Smooth muscle cell (in vitro differentiated cells): ENCODE results near the gene PLXND1. TPM values are rescaled to one million over a fixed set of nuclear protein-coding genes. Genes with fewer than 3 reads are reported as not detected.

Source experiments
- DNase-seq: peaks from one replicate; lab custom pipeline; 2025; ENCODE audit not compliant: unreplicated experiment; lab: John Stamatoyannopoulos, UW
- H2AFZ ChIP-seq: fragments of 200-600 bp; sonication (generic); 2 replicates; pipeline ENCODE4 v1.6.0; 2016; ENCODE audit warnings: antibody characterized with exemption, low read depth, mild to moderate bottlenecking
- H3F3A ChIP-seq: fragments of 200-600 bp; sonication (generic); 2 replicates; pipeline ENCODE4 v1.6.0; 2017; ENCODE audit warnings: antibody characterized with exemption, low read depth
- H3K27ac ChIP-seq: fragments of 200-600 bp; sonication (generic); 2 replicates; pipeline ENCODE4 v1.5.1; 2016; ENCODE audit warnings: low read depth, mild to moderate bottlenecking
- H3K27me3 ChIP-seq: fragments of 200-600 bp; sonication (generic); 2 replicates; pipeline ENCODE4 v1.6.1; 2016; ENCODE audit warnings: low read depth, mild to moderate bottlenecking
- H3K36me3 ChIP-seq: fragments of 200-600 bp; sonication (generic); 2 replicates; pipeline ENCODE4 v1.5.1; 2016; ENCODE audit warnings: low read depth
- H3K4me1 ChIP-seq: fragments of 200-600 bp; sonication (generic); 2 replicates; pipeline ENCODE4 v1.5.1; 2016; ENCODE audit warnings: low read depth
- H3K4me2 ChIP-seq: fragments of 200-600 bp; sonication (generic); 2 replicates; pipeline ENCODE4 v1.6.0; 2016; ENCODE audit warnings: mild to moderate bottlenecking
- H3K4me3 ChIP-seq: fragments of 200-600 bp; sonication (generic); 2 replicates; pipeline ENCODE4 v1.5.1; 2016; ENCODE audit warnings: mild to moderate bottlenecking
- H3K79me2 ChIP-seq: fragments of 200-600 bp; sonication (generic); 2 replicates; pipeline ENCODE4 v1.6.0; 2016; ENCODE audit warnings: low read depth, mild to moderate bottlenecking
- H3K9ac ChIP-seq: fragments of 200-600 bp; sonication (generic); 2 replicates; pipeline ENCODE4 v1.6.0; 2016; ENCODE audit warnings: low read depth
- H3K9me3 ChIP-seq: fragments of 200-600 bp; sonication (generic); replicated peaks from 2 replicates; pipeline ENCODE4 v1.5.1; 2016; ENCODE audit warnings: low read depth
- H4K20me1 ChIP-seq: fragments of 200-600 bp; sonication (generic); 2 replicates; pipeline ENCODE4 v1.6.0; 2016; ENCODE audit warnings: low read depth
- WGBS: methylation state at CpG from one replicate; pipeline ENCODE4 v1.1.7; 2016; ENCODE audit warnings: low lambda C conversion rate; 5-methylcytosine and 5-hydroxymethylcytosine counted together
- polyA plus RNA-seq: library from polyadenylated mRNA; unstranded; fragments of >200 nt; fragmentation: Nextera tagmentation; extraction: Ambion mirVana; gene quantifications from 2 replicates; pipeline ENCODE4 v1.2.1, GENCODE V29; 2016
- total RNA-seq: library from RNA; depleted of rRNA; stranded (reverse); fragments of >200 nt; gene quantifications from 2 replicates; pipeline ENCODE4 v1.2.3, GENCODE V29; 2014
- TF ChIP-seq, protein P1 (sequence below): fragments of 200-600 bp; sonication (generic); IDR thresholded peaks from 2 replicates; pipeline ENCODE4 v1.5.1; 2017; ENCODE audit warnings: borderline replicate concordance, mild to moderate bottlenecking, antibody characterized with exemption; ENCODE audit not compliant: insufficient read depth, poor library complexity, severe bottlenecking

PLXND1 gene
- total and polyA plus RNA-seq, 2 experiments from 2014 or later: 75.8 to 94.3 TPM

DNA sequence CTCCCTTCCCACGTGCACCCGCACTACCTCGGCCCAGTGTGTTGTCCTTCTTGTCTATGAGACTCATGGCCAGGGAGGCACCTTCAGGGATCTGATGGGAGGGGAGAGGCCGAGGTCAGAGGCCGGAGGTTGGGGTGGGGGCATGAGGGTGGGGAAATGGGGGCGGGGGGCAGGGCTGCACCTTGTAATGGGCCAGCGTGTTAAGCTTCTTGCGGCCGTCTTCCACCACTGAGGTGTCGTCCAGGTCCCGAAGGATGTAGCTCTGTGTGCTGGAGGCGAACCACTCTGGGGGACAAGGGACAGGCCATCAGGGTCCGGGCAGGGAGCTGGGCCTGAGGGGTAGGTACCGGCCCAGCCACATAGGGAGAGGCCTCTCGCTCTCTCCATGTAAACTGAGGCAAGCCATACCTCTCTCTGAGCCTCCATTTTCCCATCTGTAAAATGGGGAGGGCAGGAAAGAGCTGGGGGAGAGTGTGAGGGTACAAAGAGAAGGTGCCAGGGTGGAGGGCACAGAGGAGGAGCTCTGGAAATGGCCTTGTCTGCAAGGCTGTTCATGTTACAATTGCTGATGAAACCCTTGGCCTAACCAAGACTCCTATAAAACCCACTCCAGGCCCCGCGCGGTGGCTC is 44.7 kb downstream of the PLXND1 start:
- Histone ChIP-seq H3K27ac (peak overlapping the region; percentile 81), H3K4me3 (no peak overlapping the region), H3K36me3 (no peaks in the 10 kb centered on the region), H4K20me1 (no peaks in the 10 kb centered on the region), H3F3A (peaks cover 7% of the 10 kb centered on the region), H3K9ac (no peak overlapping the region), H3K27me3 (no peaks in the 10 kb centered on the region), H3K9me3 (no peaks in the 10 kb centered on the region), H3K4me2 (peak overlapping the region; percentile 74), H3K4me1 (peaks cover 28% of the 10 kb centered on the region), H2AFZ (no peak overlapping the region), H3K79me2 (no peaks in the 10 kb centered on the region)
- 94% methylated on average over 15 of the region's 18 CpGs for WGBS
- TF ChIP-seq, protein P1, sequence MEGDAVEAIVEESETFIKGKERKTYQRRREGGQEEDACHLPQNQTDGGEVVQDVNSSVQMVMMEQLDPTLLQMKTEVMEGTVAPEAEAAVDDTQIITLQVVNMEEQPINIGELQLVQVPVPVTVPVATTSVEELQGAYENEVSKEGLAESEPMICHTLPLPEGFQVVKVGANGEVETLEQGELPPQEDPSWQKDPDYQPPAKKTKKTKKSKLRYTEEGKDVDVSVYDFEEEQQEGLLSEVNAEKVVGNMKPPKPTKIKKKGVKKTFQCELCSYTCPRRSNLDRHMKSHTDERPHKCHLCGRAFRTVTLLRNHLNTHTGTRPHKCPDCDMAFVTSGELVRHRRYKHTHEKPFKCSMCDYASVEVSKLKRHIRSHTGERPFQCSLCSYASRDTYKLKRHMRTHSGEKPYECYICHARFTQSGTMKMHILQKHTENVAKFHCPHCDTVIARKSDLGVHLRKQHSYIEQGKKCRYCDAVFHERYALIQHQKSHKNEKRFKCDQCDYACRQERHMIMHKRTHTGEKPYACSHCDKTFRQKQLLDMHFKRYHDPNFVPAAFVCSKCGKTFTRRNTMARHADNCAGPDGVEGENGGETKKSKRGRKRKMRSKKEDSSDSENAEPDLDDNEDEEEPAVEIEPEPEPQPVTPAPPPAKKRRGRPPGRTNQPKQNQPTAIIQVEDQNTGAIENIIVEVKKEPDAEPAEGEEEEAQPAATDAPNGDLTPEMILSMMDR: no peak
- DNase-seq: no peak

GRCh38 chr3:129560911-129561594 is 45.4 kb downstream of the PLXND1 start:
- 58% methylated on average over 10 of the region's 18 CpGs for WGBS
- DNase-seq: peak; percentile 42

DNA sequence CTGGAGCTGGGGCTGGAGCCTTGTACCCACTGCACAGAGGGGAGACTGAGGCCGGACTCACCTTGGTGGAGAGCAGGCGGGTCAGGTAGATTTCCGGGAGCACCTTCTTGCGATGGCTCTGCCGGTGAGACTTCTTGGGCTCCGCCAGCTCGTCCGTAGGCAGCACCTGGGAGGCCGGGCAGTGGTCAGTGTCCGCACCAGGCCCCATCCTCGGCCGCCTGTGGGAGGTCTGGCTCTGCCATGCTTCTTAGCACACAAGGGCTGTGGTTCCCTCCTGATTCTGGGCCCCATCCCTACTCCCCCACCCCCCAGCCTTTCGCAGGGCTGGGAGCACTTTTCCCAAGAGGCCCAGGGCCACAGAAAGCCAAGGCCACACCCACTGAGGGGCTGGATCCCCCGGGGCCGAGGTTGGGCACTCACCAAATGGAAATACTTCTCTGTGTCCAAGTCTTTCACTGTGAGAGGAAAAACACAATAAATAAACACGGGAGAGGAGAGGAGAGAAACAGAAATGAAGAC is 46.1 kb downstream of the PLXND1 start:
- H3F3A ChIP-seq: peaks cover 11% of the 10 kb centered on the region
- WGBS: 62% methylated on average over 16 of the region's 16 CpGs
- H3K4me1 ChIP-seq: peaks cover 28% of the 10 kb centered on the region
- H4K20me1 ChIP-seq: no peaks in the 10 kb centered on the region
- H3K4me3 ChIP-seq: peak overlapping the region; percentile 26
- H3K27me3 ChIP-seq: no peaks in the 10 kb centered on the region
- DNase-seq: peak; percentile 10
- H3K9me3 ChIP-seq: no peaks in the 10 kb centered on the region
- peak overlapping the region; percentile 74 for H3K4me2 ChIP-seq
- H3K79me2 ChIP-seq: no peaks in the 10 kb centered on the region
- H3K27ac ChIP-seq: peak overlapping the region; percentile 81
- no peak overlapping the region for H2AFZ ChIP-seq
- TF ChIP-seq, protein P1: no peak
- no peaks in the 10 kb centered on the region for H3K36me3 ChIP-seq
- H3K9ac ChIP-seq: peak overlapping the region; percentile 34

More at GRCh38 chr3:129560911-129561594, 45.4 kb downstream of the PLXND1 start:
- peaks cover 11% of the 10 kb centered on the region for H3F3A ChIP-seq
- TF ChIP-seq, protein P1: no peak
- no peaks in the 10 kb centered on the region for H4K20me1 ChIP-seq
- no peaks in the 10 kb centered on the region for H3K9me3 ChIP-seq
- H2AFZ ChIP-seq: no peak overlapping the region
- H3K4me2 ChIP-seq: peak overlapping the region; percentile 74
- no peaks in the 10 kb centered on the region for H3K79me2 ChIP-seq
- H3K27me3 ChIP-seq: no peaks in the 10 kb centered on the region
- H3K4me1 ChIP-seq: peaks cover 28% of the 10 kb centered on the region
- H3K27ac ChIP-seq: peak overlapping the region; percentile 81
- H3K4me3 ChIP-seq: peak overlapping the region; percentile 26
- H3K36me3 ChIP-seq: no peaks in the 10 kb centered on the region
- peak overlapping the region; percentile 34 for H3K9ac ChIP-seq
